ENCODE measurements around the gene ADAM8.
"Not testable (repeated sequence)": the region's sequence is repeated elsewhere in the genome, so short reads cannot be mapped to it uniquely, and the experiment has no call there.

Gene ADAM8

DNA sequence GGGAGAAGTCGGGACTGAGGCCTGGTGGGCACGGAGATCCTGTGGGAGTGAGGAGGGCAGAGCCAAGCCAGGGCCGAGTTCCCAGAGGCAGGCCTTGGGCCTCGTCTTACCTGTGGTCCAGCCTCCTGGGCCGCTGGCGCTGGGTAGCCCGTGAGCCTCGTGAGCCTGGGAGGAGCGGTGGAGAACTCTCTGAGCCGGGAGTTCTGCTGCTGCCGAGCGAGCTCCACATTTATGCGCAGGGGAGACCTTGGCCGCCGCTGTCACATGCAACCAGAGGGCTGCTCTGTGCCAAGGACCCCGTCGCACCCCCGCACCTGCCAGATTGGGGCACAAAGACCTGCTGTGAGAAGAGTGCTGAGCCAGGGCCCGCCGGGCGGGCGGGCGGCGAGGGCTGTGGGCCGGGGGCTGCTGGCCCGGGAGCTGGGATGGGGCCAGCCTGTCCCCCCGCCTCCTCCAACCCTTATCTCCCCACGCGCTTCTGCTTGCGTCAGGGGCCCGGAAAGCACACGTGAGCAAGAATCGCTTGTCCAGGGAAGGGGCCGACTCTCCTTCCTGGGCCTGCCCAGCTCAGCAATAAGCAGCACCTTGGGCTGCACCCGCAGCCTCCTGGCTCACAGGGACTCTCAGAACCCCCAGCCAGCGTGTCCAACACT lies 28.9 kb downstream of the ADAM8 start:
- no peak for DNase-seq

- no peak for DNase-seq
Measured at GRCh38 chr10:133246236-133246626, 30.4 kb downstream of the ADAM8 start.

- DNase-seq: no peak
Measured at GRCh38 chr10:133245439-133246235, 31.0 kb downstream of the ADAM8 start.

DNA sequence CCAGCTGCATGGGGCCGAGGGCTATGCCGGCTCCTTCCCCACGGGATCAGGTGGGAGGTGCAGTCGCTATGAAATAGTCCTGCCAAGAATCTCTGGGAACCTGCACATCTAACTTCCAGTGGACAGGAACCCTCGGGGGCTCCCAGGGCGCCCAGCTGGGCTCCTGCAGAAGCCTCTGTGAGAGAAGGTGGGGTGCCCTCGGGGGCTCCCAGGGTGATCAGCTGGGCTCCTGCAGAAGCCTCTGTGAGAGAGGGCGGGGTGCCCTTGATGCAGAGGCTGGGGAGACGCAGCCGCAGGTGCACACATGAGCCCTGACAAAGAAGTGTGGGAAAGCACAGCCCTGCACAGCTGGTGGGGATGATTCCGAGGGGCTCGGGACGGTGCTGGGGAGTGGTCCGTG lies 33.1 kb downstream of the ADAM8 start:
- no peak for DNase-seq

DNA sequence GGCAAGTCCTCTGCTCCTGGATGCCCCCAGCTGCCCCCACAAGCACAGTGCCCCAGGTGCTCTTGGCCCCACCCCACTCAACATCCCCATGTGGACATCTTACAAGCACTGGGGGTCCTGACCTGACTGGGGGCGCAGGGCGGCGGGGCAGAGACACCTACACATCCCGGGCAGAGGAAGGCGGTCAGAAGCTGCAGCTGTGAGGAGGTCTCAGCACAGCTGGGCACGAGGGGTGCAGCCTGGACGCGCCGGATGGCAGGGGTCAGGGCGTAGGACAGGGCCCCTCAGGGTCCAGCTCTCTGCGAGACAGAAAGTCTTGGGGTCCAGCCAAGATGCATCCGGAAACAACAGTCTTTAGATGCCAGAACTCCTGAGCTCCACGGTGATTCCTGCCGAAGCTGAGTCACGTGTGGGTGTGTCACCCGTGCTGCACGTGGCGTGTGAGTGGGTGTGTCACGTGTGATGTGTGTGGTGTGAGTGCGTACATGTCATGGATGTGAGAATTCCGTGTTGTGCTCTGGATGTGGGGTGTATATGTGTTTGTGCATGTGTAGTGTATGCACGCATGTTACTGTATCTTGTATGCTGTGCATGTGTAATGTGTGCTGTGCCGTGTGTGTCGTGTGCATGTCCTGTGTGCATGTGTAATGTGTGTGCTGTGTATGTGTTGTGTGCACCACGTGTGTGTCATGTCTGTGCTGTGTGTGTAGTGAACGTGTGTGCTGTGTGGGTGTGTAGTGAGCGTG lies 33.9 kb downstream of the ADAM8 start:
- no peak for DNase-seq

- no peak for DNase-seq
Measured at GRCh38 chr10:133241501-133242205, 35.0 kb downstream of the ADAM8 start.

DNA sequence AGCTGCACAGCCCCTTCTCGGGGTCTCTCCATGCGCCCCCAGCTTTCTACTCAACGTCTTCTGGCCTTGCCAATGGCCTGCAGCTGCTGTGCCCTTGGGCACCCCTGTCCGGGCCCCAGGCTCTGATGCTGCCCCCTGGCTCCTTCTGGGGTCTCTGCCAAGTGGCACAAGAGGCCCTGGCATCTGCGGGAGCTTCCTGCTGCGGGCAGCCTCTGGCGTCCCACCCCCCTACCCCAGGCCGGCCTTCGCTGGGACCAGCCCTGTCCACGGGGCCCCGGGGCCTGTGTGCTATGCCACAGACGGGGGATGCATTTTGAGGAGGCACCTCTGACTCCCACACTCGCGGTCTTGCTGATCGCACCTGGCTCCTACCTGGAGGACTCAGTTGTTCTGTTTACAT lies 36.7 kb downstream of the ADAM8 start:
- DNase-seq: no peak

DNA sequence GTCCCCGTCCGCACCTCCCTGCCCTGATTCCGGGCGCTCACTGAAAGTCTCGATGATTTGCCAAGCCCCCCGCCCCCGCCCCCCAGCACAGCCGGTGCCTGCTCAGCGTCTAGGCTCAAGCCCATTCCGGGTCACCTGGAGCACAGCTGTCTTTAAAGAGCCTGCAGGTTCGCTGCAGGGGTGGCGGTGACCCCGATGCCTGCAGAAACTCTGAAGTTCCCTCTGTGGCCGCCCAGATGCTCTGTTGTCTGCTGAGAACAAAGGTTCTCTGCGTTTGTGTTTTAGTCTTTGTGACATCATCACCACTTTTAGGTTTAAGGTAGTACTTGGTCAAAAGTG lies 38.2 kb downstream of the ADAM8 start:
- DNase-seq: no peak

GRCh38 chr10:133237588-133238465 lies 38.8 kb downstream of the ADAM8 start, which contains the start of gene VENTX:
TSS of gene VENTX (plus strand) at chr10:133237855. CDS start at chr10:133237915, 60 bp downstream.
- no peak for DNase-seq

GRCh38 chr10:133237241-133237587 lies 39.5 kb downstream of the ADAM8 start:
- DNase-seq: no peak

GRCh38 chr10:133236401-133237240 lies 40.0 kb downstream of the ADAM8 start:
- DNase-seq: no peak

DNA sequence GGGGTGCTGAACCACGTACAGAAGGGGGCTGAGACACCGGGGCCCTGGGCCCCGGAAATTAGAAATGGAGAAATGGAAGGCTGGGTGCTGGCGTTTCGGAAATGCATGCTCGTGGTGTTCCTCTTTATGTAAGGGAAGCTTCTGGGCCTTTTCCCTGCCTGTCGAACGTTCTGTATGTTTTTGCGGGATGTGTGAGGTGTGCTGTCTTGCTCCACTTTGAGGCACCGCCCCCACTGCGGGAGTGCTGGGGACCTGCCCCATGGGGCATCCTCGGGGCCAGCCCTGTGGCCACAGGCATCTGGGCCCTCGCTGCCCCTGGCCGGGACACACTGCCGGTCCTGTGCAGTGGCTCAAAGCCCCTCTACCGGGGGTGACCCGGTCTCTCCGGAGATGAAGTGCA lies 40.7 kb downstream of the ADAM8 start:
- no peak for DNase-seq

DNA sequence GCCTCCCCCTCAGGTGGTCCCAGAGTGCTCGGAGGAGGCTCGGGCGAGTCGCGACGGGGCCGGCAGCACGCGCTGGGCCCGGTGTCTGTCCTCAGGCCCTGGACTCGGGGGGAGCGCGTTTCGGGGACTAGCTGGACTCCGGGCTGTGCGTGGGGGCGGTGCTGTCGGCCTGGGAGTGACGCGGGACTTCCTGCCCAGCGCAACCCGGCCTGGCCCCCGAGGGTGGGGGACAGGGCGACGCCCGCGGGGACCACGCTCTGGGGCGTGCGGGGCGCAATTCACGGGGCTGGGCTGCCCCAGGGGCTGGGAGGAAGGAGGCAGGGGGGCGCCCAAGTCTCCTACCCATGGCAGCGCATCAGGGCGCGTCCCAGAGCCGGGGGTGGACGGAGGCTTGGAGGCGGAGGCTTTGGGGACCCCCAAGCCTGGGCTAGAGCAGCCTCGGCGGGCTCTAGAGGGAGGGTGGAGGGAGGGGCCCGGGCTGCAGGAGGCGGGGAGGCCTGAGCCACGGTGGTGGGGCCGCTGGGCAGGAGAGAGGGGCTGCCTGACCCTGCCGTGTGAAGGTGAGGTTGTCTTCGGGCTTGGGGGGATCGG lies 41.3 kb downstream of the ADAM8 start:
- DNase-seq: no peak

DNA sequence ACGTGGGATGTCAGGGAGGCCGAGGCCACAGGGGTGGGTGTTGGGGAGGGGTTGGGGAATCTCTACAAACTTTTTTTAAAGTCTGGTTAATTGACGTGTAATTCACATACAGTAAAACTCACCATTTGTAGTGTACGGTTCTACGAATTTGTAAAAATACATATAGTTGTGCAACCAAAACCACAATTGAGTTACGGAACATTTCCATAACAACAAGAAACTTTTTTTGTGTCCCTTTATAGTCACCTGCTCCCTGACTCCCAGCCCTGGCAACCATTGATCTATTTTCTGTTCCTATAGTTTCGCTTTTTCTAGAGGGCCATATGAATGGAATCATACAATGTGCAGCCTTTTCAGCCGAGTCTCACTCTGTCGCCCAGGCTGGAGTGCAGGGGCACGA lies 41.9 kb downstream of the ADAM8 start:
- not testable (repeated sequence) for DNase-seq

DNA sequence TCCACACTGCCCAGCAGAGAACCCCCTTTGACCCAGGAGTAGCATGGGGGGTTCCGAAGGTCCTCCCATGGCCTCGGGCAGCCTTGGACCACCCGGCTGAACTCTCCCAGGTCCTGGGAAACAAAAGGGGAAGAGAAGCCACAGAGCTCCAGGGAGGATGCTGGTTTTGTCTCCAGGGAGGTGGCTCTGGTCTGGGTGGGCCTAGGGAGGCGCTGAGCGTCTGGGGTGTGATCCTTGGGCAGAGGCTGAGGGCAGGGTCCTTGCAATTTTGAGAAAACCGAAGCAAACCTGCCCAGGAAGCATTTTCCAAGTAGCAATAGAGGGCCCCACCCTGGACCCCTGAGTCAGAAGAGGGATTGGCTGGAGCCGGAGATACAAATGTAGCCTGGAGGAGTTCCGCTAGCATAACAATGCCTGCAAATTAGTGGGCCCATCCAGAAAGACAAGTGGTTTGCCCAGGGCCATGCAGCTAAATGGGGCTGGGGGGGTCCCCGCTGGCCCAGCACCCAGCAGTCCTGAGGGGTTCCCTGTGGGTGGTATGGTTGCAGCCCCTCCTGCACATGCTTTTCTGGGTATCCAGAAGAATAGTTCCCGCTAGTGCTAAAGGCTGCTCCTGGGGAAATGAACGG lies 44.6 kb downstream of the ADAM8 start:
- DNase-seq: no peak

DNA sequence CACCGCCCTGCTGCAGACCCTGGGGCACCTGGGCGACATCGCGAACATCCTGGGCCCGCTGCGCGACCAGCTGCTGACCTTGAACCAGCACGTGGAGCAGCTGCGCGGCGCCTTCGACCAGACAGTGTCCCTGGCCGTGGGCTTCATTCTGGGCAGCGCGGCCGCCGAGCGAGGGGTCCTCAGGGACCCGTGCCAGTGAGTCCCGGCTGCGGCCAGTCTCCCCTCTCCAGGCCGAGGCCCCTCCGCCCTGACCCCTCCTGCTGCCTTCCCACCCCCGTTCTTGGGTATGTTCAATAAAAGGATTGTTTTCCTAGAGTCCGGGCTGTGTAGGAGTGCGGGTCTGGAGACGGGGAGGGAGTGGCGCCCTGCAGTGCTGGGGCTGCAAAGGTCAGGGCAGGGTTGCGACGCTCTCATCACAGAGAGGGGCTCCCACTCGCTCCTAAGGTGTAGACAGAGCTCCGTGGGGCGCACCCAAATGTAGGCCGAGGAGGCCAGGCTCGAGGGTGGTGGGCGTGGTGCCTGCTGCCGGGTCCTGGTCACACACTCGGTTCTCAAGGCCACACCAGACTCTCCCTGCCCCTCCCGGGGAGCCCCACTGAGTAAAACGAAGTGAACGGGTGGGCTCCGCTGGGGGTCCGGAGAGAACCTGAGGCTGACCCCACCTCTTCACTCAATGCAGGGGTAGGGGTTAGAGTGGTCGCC lies 45.3 kb downstream of the ADAM8 start:
- no peak for DNase-seq

DNA sequence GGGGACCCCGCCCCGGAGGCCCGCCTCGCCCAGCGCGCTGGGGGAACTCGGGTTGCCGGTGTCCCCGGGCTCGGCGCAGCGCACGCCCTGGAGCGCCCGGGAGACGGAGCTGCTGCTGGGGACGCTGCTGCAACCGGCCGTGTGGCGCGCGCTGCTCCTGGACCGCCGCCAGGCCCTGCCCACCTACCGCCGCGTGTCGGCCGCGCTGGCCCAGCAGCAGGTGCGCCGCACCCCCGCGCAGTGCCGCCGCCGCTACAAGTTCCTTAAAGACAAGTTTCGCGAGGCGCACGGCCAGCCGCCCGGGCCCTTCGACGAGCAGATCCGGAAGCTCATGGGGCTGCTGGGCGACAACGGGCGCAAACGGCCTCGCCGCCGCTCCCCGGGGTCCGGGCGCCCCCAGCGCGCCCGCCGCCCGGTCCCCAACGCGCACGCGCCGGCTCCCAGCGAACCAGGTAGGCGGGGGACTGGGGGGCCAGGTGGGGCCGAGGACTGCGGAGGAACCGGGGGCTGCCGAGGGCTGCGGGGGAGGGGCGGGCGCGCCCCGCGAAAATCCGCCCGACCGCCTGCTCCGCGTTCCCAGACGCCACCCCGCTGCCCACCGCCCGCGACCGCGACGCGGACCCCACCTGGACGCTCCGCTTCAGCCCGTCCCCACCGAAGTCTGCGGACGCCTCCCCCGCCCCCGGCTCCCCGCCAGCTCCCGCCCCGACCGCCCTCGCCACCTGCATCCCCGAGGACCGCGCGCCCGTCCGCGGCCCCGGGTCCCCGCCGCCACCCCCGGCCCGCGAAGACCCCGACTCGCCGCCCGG lies 46.1 kb downstream of the ADAM8 start:
- no peak for DNase-seq

GRCh38 chr10:133230044-133230361 lies 46.7 kb downstream of the ADAM8 start, which contains the start of gene UTF1:
TSS of gene UTF1 (plus strand) at chr10:133230217. CDS start at chr10:133230289, 72 bp downstream.
- DNase-seq: no peak
